ELR (cell line): ENCODE data around the gene POTEI.
"Not testable (repeated sequence)": the region's sequence is repeated elsewhere in the genome, so short reads cannot be mapped to it uniquely, and the experiment has no call there.

Source experiments
- DNase-seq: peaks from one replicate; pipeline ENCODE4 v3.0.0-alpha.2; 2015; ENCODE audit warnings: low read depth

POTEI gene

DNA sequence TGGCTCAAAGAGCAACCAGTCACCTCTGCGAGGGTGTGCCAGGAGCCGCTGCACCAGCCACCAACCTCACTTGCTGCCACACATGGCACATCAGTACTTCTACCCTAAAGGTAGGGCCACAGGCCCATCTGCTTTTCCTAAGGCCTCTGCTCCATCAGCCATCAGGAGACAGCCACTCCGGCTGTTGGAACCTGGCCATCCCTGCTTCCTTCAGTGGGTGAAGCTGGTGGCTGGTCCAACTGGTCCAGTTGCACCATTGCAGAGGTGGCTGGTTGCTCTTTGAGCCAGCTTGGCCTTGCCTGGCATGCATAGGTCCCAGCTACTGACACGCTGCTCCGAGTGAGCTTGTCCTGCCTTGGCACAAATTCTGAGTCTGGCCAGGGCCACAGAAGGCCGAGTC, 53.7 kb downstream of the POTEI start:
- DNase-seq, result not testable (repeated sequence)

DNA sequence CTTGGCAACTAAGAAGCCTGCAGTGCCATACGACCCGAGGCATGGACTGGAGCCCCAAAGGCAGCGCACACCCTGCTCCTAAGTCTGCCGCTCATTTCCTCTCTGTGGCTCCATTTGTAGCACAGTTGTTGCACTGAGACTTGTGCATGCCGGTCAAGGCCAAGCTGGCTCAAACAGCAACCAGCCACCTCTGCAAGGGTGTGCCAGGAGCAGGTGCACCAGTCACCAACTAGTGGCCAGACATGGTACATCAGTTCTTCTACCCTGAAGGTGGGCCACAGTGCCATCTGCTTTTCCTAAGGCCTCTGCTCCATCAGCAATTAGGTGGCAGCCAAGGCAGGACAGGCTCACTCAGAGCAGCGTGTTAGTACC, 54.4 kb downstream of the POTEI start:
- DNase-seq, result not testable (repeated sequence)

DNA sequence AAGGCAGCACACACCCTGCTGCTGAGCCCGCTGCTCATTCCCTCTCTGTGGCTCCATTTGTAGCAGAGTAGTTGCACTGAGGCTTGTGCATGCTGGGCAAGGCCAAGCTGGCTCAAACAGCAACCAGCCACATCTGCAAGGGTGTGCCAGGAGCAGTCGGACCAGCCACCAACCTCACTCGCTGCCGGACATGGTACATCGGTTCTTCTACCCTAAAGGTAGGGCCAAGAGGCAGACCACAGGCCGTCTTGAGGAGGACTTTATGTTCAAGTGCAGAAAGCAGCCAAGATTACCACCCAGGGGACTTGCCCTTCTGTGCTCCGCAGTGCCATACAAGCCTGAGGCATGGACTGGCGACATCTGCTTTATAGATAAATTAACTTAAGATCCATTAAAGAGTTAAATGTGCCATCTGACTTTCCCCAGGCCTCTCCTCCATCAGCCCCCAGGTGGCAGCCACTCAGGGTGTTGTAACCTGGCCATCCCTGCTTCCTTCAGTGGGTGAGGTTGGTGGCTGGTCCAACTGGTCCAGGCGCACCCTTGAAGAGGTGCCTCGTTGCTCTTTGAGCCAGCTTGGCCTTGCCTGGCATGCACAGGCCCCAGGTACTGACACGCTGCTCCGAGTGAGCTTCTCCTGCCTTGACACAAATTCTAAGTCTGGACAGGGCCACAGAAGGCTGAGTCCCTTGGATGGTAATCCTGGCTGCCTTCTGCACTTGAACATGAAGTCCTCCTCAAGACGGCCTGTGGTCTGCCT, 55.0 kb downstream of the POTEI start:
- not testable (repeated sequence) for DNase-seq

DNA sequence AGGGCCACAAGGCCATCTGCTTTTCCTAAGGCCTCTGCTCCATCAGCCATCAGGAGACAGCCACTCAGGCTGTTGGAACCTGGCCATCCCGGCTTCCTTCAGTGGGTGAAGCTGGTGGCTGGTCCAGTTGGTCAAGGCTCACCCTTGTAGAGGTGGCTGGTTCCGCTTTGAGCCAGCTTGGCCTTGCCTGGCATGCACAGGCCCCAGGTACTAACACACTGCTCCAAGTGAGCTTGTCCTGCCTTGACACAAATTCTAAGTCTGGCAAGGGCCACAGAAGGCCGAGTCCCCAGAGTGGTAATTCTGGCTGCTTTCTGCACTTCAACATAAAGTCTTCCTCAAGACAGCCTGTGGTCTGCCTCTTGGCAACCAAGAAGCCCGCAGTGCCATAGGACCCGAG, 56.2 kb downstream of the POTEI start:
- DNase-seq, result not testable (repeated sequence)

DNA sequence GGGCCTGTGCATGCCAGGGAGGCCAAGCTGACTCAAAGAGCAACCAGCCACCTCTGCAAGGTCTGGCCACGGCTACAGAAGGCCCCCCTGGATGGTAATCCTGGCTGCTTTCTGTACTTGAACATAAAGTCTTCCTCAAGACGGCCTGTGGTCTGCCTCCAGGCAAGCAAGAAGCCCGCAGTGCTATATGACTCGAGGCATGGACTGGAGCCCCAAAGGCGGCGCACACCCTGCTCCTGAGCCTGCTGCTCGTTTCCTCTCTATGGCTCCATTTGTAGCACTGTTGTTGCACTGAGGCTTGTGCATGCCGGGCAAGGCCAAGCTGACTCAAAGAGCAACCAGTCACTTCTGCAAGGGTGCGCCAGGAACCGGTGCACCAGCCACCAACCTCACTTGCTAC, 57.3 kb downstream of the POTEI start:
- not testable (repeated sequence) for DNase-seq

DNA sequence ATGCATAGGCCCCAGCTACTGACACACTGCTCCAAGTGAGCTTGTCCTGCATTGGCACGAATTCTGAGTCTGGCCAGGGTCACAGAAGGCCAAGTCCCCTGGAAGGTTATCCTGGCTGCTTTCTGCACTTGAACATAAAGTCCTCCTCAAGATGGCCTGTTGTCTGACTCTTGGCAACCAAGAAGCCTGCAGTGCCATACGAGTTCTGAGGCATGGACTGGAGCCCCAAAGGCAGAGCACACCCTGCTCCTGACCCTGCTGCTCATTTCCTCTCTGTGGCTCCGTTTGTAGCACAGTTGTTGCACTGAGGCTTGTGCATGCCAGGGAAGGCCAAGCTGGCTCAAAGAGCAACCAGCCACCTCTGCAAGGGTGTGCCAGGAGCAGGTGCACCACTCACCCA, 57.9 kb downstream of the POTEI start:
- not testable (repeated sequence) for DNase-seq

DNA sequence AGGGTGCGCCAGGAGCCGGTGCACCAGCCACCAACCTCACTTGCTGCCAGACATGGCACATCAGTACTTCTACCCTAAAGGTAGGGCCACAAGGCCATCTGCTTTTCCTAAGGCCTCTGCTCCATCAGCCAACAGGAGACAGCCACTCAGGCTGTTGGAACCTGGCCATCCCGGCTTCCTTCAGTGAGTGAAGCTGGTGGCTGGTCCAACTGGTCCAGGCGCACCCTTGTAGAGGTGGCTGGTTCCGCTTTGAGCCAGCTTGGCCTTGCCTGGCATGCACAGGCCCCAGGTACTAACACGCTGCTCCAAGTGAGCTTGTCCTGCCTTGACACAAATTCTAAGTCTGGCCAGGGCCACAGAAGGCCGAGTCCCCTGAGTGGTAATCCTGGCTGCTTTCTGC, 58.8 kb downstream of the POTEI start:
- DNase-seq, result not testable (repeated sequence)

DNA sequence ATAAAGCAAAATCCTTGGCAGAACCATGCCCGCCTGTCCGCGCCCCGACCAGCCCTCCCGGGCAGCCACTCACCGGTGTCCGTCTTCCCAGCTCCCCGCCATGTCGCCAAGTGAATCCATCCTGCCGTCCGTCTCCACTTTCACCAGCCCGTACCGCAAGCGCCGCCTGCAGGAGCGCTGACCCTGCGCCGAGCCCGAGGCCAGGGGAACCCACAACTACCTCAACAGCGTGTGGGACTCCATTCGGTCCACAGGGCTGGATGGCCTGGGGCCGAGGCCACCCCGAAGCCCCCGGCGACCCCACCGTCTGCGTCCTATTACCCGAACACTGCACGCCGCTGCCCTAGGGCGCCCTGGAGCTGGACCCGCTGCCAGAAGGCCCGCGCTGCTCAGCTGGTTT, 81.5 kb downstream of the POTEI start:
- peak; percentile 0 for DNase-seq

DNA sequence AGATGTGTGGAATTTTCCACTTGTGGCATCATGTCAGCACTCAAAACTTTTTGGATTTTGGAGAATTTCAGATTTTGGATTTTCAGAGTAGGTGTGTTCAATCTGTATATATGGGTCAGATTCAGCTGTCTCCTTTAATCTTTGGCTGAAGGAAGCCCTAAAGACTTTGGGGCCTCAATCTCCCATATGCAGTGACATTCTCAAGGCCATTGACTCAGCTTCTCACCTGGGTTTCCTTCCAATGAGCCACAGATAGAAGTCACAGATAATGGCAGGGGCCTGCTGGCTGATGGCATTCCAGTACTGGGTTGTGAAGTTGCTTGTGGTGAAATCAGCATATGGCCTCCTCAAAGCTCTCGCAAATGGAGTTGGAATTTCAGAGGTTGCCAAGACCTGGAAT, 90.3 kb downstream of the POTEI start:
- DNase-seq, result not testable (repeated sequence)

DNA sequence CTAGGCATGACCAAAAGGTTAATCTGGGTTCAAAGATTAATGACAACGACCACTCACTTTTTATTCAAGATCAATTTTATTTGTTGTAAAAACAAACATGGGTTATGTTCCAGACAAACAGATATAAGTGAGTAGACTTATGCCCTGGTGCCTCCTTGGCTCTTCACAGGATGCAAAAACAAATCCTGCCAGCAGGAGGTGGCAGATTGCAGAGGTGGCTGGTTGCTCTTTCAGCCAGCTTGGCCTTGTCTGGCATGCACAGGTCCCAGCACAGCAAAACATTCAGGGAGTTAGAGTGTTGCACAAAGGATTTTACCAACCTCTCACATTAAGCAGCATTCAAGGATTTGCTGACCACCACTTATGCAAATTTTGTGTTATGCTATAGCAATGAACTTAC, 92.4 kb downstream of the POTEI start:
- not testable (repeated sequence) for DNase-seq
